T-helper 1 cell (primary cell): ENCODE results near the gene ADGRL1.

Experiments used
- DNase-seq, 5 donors: peaks; one replicate each; pipeline ENCODE4 v3.0.0-alpha.2; 2012 to 2020

Gene ADGRL1

DNA sequence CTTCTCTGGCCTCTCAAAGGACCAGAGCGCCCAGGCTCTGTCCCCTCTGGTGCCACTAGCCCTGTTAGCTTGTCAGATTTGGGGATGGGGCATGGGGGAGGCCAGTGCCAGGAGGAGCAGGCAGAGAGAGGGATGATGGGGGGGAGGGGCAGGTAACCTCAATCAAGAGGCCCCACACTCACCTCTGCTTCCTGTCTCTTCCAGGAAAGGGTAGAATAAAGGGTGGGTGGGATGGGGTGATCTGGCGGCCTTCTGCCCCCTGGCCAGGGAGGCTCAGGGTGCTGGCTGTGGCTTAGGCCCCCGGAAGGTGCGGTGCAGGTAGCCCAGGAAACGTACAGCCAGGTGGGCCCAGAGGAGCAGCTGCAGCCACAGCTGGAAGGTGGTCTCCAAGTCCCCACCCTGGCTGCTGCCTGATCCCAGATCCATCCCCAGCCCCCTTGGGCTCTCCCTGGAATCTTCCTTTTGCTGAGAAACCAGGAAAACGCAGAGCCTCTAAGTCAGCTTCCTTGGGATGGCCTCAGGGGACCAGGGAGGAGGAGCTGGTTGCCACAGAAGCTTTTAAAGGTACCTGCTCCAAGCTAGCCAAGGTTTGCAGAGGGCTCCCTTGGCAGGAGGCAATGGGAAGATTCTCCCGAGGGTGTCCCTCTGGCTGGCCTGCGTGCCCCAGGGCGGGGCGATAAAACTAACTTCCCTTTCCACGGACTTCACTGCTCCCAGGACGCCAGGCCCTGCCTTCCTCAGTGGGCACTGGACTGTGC, 93.7 kb downstream of the ADGRL1 start:
- no peak for DNase-seq

DNA sequence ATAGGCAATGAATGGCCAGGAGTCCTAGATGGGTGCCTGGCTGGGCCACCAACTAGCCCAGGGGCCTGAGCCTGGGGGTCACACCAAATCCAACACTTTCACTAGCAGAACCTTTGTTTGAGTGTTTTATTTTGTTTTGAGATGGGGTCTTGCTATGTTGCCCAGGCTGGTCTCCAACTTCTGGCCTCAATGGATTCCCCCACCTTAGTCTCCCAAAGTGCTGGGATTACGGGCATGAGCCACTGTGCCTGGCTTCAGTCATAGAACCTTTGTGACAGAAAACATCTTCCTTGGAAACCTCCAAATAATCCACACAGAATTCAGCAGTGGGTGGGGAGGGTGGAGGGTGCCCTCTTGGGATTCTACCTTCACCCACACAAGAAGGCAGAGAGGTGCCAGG, 94.5 kb downstream of the ADGRL1 start:
- no peak for DNase-seq

DNA sequence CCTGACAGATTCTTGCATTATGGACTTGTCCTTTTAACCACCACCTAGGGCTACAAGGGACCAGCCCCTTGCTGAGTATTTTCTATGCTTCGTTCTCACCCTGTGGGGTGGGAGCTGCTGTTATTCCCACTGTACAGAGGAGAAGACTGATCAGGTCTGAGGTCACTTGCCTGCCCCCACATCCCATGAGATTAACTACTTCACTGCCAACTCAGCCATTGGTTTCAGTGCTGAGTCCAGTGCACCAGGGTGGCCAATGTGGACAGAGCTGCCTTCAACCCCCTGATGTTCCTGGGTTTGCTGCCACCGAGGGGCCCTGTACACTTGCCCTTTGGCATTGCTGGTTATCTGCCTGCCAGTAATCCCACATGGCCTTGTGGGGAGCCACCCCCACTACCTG, 95.3 kb downstream of the ADGRL1 start:
- DNase-seq = no peak

DNA sequence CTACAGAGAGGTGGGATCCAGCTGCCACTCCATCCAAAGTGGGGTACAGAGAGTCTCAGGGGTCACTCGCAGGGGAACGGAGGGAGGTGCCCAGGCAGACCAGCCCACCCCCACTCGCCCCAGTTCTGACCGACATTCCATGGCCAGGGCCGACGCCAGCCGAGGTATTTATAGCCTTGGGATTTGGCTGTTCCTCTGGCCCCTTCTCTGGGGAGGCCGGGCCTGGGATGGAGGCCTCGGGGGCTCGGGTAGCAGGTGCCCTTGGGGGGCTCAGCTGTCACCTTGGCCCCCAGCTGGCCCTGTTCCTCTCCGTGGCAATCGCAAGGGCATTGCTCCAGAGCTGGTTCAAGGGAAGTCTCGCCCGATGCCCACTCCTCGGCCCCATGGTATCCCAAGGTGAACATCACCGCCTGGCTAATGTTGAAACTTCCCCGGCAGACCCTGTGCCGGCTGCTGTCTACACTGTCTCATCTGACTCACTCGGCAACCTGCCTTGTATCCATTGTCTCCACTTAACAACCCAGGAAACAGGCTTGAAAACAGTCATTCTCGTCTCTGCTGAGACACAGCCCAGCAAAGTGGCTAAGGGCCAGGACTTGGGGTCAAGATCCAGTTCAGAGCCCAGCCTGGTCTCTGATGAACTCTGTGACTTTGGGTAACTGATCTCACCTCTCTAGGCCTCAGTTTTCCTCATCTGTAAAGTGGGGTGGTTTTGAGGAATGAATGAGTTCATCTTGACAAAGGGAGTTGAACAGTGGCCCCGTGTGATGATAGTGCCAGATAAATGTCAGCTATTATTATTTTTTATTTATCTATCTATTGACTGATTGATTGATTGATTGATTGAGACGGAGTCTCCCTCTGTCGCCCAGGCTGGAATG, 98.1 kb downstream of the ADGRL1 start:
- DNase-seq = no peak

DNA sequence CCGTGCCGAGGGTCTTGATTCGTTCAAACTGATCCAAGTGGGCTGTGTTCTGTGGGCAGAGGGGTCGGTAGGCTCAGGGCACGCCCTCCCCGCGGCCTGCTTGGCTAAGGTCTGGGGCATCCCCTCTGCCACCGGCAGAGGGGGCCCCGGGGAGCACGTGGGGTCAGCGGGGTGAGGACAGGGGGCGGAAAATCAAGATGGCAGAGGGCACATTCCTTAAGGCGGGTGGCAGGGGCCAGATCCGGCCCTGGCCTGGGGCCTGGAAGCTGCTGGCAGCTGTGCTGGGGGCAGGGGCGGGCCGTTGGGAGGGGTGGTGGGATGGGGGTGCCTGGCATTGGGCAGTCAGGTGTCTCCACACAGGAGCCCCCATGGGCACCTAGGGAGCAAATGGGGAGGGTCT, 99.1 kb downstream of the ADGRL1 start:
- no peak for DNase-seq

DNA sequence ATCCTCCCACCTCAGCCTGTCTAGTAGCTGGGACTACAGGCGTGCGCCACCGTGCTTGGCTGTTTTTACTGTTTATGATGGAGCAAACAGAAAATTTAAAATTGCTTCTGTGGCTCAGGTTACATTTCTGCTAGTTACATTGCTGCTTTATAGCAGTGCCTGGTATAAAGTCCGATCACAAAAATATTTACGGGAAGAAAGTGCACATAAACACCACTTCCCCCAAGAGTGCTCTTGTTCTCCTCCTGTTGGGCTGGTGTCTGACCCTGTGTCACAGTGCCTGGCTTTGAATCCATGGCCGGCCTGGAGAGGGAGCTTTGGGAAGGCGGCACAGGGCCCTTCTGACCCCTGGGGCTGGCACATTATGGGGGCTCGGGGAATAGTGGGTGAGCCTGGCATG, 100.3 kb downstream of the ADGRL1 start:
- DNase-seq = no peak

DNA sequence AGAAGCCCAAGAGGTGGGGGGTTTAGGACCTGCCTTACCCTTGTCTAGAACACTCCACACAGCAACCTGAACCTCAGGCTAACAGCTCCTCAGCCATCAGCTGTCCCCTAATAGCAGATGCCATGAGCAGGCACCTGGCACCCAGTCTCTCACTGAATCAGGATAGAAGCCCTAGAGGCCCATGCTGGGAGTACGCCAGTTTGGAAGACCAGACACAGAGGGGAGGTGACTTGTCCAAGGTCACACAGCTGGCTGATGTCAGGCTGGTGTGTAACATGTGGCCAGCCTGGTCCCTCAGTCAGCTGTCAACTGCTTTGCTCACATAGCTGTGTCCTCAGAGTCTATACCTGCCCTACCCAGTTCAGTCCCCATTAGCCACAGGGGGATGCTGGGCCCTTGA, 102.7 kb downstream of the ADGRL1 start:
- no peak for DNase-seq

DNA sequence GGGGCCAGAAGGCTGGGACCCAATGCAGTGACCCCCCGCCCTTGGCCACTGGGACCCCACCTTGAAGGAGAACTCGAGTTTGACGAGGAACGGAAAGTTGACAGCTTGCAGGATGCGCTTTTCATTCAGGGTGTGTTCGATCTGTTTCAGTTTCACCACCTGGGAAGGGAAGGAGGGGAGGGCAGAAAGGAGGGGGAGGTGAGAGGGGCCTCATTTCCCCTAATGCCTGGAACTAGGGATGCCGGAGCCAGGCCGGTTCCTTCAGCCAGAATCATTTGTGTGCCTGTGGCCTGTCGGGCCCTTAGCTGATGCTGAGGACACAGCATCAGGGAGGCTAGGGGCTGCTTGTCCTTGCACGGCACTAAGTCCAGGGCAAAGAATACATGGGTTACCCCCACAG, 103.2 kb downstream of the ADGRL1 start:
- DNase-seq = no peak

DNA sequence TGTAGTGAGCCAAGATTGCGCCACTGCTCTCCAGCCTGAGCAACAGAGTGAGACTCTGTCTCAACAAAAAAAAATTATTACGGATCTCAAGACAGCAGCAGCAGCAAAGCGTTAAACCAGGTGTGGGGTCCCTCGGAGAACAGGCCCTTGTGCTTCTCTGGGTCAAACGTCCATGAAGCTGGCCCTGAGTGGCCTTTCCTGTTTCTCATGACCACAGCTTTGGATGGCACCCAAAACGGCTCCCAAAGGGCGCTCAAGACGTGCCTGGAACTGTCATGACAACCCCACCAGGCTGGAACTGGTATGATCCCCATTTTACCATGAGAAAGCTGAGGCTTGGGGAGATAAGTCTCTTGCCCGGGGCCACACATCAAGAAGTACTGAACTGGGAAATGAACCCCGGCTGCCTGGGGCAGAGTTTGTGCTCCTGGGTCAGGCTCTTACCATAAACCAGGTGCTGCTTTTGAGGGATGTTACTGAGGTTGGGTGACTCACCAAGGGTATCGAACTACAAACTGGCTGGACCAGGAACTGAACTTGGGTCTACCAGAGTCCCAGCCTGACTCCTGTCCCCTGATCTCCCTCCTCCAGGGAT, 103.8 kb downstream of the ADGRL1 start:
- DNase-seq = no peak

DNA sequence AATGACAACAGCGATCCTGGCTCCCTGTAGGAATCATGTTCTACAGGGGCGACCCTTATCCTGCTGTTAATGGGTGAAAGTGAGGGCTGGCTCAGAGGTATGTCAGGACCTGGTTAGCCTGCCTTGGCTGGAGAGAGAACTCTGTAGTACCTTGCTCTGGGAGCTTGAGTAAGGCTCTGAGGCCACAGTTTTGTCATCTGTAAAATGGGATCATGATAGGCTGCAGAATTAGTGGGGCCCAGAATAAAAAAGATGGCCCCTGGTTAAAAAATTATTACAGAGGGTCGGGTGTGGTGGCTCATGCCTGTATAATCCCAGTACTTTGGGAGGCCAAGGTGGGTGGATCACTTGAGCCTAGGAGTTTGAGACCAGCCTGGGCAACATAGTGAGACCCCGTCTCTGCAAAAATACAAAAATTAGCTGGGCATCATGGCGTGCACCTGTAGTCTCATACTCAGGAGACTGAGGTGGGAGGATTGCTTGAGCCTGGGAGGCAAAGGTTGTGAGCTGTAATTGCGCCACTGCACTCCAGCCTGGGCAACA, 104.9 kb downstream of the ADGRL1 start:
- no peak for DNase-seq
